Testis (tissue), 2 donors: Measurements from ENCODE around the gene NUDCD3.

Experiments used
- CTCF ChIP-seq, 3 experiments: fragments of 450-650 bp in 2 of 3; fragments of 200-600 bp in 1 of 3; sonication (generic) in 1 of 3; IDR thresholded peaks; one replicate each; pipeline ENCODE4 v1.5.1; 2016 to 2019; ENCODE audit warnings: antibody characterized with exemption in 3 of 3, mild to moderate bottlenecking in 2 of 3, moderate library complexity in 1 of 3
- POLR2A ChIP-seq: fragments of 450-650 bp; IDR thresholded peaks from one replicate; pipeline ENCODE4 v1.6.1; 2017; ENCODE audit warnings: antibody characterized with exemption, mild to moderate bottlenecking, moderate library complexity

DNA sequence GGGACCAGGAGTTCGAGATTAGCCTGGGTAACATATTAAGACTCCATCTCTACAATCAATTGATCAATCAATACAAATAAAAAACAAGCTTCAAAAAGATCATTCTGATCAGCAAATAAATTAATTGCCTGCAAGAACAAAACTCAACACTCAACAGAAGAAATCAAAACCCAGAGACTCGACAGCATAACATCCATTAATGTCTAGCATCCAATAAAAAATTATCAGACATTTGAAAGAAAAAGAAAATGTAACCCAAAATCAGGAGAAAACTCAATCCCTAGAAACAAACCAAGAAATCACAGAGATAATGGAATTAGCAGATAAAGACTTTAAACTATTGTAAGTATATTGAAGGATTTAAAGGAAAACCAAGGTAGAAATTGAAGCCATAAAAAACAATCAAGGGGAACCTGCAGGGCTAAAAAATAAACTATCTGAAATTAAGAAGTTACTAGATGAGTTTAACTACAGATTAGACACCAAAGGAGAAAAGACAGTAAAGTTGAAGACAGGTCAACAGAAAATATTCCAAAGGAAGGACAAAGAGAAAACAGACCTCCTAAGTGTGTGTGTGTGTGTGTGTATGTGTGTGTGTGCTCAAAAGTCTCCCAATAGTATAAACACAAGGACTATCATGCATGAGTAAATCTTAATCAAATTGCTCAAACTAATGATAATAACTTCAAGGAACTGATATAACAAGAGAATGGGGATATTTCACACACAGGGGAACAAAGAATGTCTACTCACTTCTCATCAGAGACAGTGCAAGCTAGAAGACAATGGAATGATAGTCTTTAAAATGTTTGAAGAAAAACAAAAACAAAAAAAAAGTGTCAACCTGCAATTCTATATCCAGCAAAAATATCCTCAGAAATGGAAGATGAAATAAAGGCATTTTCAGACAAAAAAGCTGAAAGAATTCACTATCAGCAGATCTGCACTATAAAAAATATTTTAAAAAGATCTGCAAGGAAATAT lies 7.7 kb downstream of the NUDCD3 start:
- TF ChIP-seq CTCF (IDR thresholded peaks at IDR 0.05) (no peak), POLR2A (no peak)
